LNCaP clone FGC (cell line): ENCODE data around the gene DLGAP1.
A peak's percentile ranks its signal among the peaks of the same experiment; 100 is the strongest.

Source experiments
- DNase-seq: peaks from one replicate; pipeline ENCODE4 v3.0.0-alpha.2; 2011; ENCODE audit warnings: low read depth
- H3K4me3 ChIP-seq: 2 replicates; pipeline ENCODE4 v1.5.1; 2011; ENCODE audit warnings: mild to moderate bottlenecking, low read depth, low read length, control low read depth
- TF ChIP-seq, protein P1 (sequence below): IDR thresholded peaks from 2 replicates; pipeline ENCODE4 v1.5.1; 2012; ENCODE audit warnings: mild to moderate bottlenecking; ENCODE audit not compliant: control insufficient read depth, insufficient read depth; ENCODE audit errors: extremely low read depth

The DLGAP1 gene

DNA sequence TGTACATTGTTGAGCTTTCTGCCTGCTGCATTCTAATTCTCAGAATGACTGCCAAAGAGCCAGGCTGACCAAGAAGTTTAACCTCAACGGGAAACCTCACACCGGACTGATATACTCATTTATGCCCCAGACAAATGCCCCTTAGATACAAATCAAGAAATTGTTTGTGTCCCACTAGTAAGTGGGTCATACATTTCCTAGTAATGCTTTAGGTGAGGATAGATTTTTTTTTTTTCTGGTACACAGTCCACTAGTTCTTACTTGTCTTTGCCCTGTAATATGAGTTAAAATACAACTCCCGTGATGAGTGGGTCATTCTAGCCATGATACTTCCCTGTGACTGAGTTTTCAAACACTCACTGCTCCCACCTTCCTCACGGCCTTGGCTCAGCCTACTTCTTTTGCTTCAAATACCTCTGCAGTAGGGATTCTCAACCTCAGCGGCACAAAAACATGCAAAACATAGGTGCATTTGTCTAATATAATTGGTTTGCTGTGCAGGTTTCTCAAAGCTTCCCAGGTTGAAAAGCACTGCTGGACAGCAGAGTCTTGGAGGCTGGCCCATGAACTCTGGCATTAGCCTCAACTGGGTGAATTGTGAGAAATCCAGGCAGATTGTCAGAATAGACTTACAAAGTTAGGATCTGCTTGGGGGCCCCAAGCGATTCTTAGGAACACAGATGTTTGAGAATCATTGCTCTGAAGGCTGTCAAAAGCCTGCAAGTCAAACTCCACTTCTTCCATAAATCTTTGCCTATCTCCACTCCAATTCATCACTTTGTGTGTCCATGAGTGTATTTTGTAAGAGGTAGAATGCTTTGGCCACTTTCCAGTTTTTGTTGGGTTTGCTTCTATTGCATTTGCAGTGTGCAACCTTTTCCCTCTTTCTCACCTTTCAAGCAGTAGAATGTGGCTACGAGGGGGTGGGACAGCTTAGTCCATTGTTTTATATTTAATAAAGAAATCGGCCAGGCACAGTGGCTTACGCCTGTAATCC is 969.7 kb downstream of the DLGAP1 start:
- H3K4me3 ChIP-seq, result no peak overlapping the region
- no peak for DNase-seq
- TF ChIP-seq, protein P1, sequence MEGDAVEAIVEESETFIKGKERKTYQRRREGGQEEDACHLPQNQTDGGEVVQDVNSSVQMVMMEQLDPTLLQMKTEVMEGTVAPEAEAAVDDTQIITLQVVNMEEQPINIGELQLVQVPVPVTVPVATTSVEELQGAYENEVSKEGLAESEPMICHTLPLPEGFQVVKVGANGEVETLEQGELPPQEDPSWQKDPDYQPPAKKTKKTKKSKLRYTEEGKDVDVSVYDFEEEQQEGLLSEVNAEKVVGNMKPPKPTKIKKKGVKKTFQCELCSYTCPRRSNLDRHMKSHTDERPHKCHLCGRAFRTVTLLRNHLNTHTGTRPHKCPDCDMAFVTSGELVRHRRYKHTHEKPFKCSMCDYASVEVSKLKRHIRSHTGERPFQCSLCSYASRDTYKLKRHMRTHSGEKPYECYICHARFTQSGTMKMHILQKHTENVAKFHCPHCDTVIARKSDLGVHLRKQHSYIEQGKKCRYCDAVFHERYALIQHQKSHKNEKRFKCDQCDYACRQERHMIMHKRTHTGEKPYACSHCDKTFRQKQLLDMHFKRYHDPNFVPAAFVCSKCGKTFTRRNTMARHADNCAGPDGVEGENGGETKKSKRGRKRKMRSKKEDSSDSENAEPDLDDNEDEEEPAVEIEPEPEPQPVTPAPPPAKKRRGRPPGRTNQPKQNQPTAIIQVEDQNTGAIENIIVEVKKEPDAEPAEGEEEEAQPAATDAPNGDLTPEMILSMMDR, result no peak

DNA sequence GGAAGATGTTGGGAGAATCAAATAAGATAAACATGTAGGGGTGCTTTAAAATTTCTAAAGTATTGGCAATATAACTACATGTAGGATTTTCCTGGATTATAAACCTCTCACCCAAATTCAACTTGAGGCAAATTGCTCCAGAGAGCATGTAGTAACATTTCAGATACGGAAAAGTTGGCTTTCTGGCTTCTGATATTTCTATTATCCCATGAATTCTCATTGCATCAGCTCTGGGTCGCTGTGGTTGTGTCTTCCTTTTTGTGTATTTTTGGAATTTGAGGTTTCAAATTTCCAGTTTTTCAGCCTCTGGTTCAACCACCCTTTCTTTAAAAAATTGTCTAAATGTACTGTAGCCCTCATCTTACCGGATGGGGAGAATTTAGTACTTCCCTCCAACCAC is 972.8 kb downstream of the DLGAP1 start:
- H3K4me3 ChIP-seq, result no peak overlapping the region
- TF ChIP-seq, protein P1, result no peak
- no peak for DNase-seq

DNA sequence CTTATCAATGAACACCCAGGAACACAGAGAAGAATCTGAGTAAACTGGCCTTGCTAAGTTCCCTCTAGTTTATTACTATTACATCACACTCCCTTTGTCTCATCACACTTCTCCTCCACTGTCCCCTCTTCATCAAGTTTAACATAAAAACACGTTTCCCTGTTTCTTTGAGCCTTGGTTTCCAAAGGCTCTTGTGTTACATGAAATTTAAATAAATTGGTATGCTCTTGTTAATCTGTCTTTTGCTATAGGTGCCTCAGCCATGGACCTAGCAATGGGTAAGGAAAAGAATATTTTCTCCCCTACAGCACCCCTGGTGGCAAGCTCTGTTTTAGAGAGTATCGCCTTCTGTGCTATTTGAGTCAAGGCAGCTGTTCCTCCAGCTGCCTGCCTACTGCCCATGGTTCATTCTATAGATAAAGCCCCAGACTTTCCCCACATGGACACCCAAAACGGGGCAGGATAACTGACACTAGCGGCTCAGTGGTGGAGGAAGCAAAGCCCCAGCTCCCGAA is 973.4 kb downstream of the DLGAP1 start:
- DNase-seq, result no peak
- no peak overlapping the region for H3K4me3 ChIP-seq
- TF ChIP-seq, protein P1, result peak; percentile 40

DNA sequence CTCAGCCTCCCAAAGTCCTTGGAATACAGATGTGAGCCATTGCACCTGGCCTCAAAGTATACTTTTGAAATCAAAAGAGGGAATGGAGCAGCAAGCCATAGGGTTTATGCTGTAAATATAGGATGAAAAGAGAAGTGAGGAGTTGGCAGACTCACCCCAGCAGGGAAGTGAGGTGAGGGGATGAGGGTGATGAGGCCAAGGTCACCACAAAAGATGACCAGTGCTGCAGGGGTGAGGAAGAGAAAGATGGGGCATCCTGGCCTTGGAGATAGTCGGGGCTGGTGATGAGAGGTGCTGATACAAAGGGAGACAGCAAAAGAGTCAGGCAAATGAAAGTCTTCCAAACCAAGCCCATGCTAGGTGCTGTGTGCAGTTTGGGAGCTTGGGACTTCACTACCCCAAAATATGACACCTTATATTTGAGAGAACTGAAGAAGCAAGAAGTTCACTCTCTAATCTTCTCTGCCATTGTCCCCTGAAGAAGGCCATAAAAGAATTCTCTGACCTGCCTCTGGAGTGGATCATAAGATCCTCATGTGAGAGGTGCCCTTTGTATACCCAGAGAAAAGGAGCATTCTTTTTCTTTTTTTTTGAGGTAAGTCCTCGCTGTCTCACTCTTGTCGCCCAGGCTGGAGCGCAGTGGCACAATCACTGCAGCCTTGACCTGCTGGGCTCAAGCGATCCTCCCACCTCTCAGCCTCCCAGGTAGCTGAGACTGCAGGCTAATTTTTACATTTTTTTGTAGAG is 974.1 kb downstream of the DLGAP1 start:
- no peak overlapping the region for H3K4me3 ChIP-seq
- DNase-seq, result no peak
- TF ChIP-seq, protein P1, result no peak

DNA sequence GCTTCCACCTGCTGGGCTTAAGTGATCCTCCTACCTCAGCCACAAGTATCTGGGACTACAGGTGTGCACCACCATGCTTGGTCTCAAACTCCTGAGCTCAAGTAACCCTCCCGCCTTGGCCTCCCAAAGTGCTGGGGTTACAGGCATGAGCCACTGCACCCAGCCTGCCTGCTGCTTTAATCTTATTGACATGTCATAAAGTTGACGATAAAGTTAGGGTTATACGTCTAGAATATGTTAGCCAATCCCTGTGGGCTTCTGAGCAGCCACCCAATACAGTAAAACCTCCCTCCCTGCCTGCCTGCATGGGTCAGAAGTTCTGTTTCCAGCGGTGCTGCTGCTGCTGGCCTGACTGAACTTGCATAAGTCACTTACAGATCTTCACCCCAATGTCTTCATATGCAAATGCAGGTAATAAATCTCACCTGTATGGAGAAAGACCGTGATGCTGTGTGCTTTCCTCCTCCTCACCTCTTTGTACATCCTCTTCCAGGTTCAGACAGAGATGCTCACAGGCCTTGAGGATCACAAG is 975.1 kb downstream of the DLGAP1 start:
- TF ChIP-seq, protein P1, result no peak
- no peak for DNase-seq
- no peak overlapping the region for H3K4me3 ChIP-seq

DNA sequence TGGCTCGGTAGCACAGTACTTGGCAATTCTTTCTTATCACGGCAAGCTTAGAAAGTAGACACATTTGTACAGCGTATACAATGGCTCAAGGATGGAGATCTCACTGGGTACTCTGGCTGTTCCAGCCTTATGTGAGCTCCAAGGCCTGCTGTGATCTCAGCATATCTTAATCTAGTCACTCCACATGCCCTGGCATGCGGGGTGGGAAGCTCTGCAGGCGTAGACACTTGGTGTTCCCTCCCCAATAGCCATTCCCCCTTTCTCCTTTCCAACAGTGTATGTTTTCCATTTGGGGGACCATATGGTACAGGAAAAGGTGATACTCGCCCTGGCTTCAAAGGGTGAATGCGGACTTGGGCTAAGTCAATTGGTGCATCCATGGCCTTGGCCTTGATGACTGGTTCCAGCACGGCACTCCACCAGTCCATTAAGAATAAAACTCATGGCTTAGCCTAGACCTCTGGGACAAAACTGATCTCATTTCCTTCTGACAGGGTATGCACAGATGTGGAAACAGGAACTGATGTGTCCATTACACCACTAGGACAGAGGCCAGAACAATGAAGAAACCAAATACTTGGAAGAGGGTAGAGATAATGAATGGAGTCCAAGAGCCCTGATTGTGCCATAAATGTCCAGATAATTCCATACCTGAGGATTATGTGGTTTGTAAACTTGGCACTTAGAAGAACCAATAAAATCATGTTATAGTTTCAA is 976.7 kb downstream of the DLGAP1 start:
- TF ChIP-seq, protein P1, result no peak
- no peak for DNase-seq
- H3K4me3 ChIP-seq, result no peak overlapping the region
